Transverse colon (tissue), 4 donors: Measurements from ENCODE around the gene ZCCHC4.

Experiments used
- CTCF ChIP-seq, 5 experiments: fragments of 200-600 bp in 3 of 5; fragments of 450-650 bp in 2 of 5; sonication (generic) in 3 of 5; IDR thresholded peaks; 1 replicate in 2 of 5; 2 replicates in 3 of 5; pipeline ENCODE4 v1.5.1; 2016 to 2017; ENCODE audit warnings: antibody characterized with exemption in 5 of 5, inconsistent platforms in 3 of 5, mild to moderate bottlenecking in 2 of 5, moderate library complexity in 1 of 5
- POLR2A ChIP-seq: fragments of 450-650 bp; IDR thresholded peaks from one replicate; pipeline ENCODE4 v1.6.1; 2016; ENCODE audit warnings: antibody characterized with exemption, mild to moderate bottlenecking, moderate library complexity
- POLR2AphosphoS5 ChIP-seq, 3 donors: sonication (generic); formaldehyde crosslinking; IDR thresholded peaks; one replicate each; pipeline ENCODE4 v1.6.1; 2016; ENCODE audit warnings: antibody characterized with exemption in 3 of 3

GRCh38 chr4:25377572-25378436, 65.2 kb downstream of the ZCCHC4 start:
- TF ChIP-seq CTCF (IDR thresholded peaks at IDR 0.05) = no peak
- TF ChIP-seq POLR2A = no peak
- TF ChIP-seq POLR2AphosphoS5 (IDR thresholded peaks at IDR 0.05) = no peak
